ENCODE measurements around the gene PSD4.

The PSD4 gene

GRCh38 chr2:113208396-113208795, 34.6 kb downstream of the PSD4 start:
- TF ChIP-seq POU2F2 (IDR thresholded peaks at IDR 0.05; ENCODE audit: low read depth, low read length) (no peak), PAX5 (IDR thresholded peaks at IDR 0.05; ENCODE audit: insufficient read depth, low read length, severe bottlenecking) (no peak), TAF1 (IDR thresholded peaks at IDR 0.05; ENCODE audit: low read depth, low read length) (no peak), SPI1 (IDR thresholded peaks at IDR 0.05; ENCODE audit: low read depth, low read length) (no peak), POLR2AphosphoS5 (IDR thresholded peaks at IDR 0.05; ENCODE audit: low read depth, low read length) (no peak)
- no peak for FAIRE-seq
- no peak for DNase-seq (ENCODE audit: insufficient read length, low spot score)

- no peak for DNase-seq (ENCODE audit: insufficient read length, low spot score)
- FAIRE-seq: no peak
- no peak for TF ChIP-seq PAX5 (IDR thresholded peaks at IDR 0.05; ENCODE audit: insufficient read depth, low read length, severe bottlenecking)
- TF ChIP-seq POLR2A (IDR thresholded peaks at IDR 0.05; ENCODE audit: low read depth, low read length): no peak
- no peak for TF ChIP-seq POLR2AphosphoS5 (IDR thresholded peaks at IDR 0.05; ENCODE audit: low read depth, low read length)
- TF ChIP-seq TAF1 (IDR thresholded peaks at IDR 0.05; ENCODE audit: low read depth, low read length): no peak
- TF ChIP-seq POU2F2 (IDR thresholded peaks at IDR 0.05; ENCODE audit: low read depth, low read length): no peak
- TF ChIP-seq SPI1 (IDR thresholded peaks at IDR 0.05; ENCODE audit: low read depth, low read length): no peak
Measured at GRCh38 chr2:113209011-113209645, 35.4 kb downstream of the PSD4 start.

- TF ChIP-seq POLR2AphosphoS5 (IDR thresholded peaks at IDR 0.05; ENCODE audit: low read depth, low read length) (no peak), POLR2A (IDR thresholded peaks at IDR 0.05; ENCODE audit: low read depth, low read length) (no peak), PAX5 (IDR thresholded peaks at IDR 0.05; ENCODE audit: insufficient read depth, low read length, severe bottlenecking) (no peak), SPI1 (IDR thresholded peaks at IDR 0.05; ENCODE audit: low read depth, low read length) (no peak), POU2F2 (IDR thresholded peaks at IDR 0.05; ENCODE audit: low read depth, low read length) (no peak), TAF1 (IDR thresholded peaks at IDR 0.05; ENCODE audit: low read depth, low read length) (no peak)
- FAIRE-seq (no peak), DNase-seq (ENCODE audit: insufficient read length, low spot score) (no peak)
Measured at GRCh38 chr2:113209646-113210171, 35.9 kb downstream of the PSD4 start.

GRCh38 chr2:113211226-113212105, 37.7 kb downstream of the PSD4 start:
- no peak for TF ChIP-seq POLR2AphosphoS5 (IDR thresholded peaks at IDR 0.05; ENCODE audit: low read depth, low read length)
- no peak for FAIRE-seq
- DNase-seq (ENCODE audit: insufficient read length, low spot score): no peak

- no peak for DNase-seq (ENCODE audit: insufficient read length, low spot score)
- FAIRE-seq: no peak
- TF ChIP-seq SPI1 (IDR thresholded peaks at IDR 0.05; ENCODE audit: low read depth, low read length): no peak
- TF ChIP-seq POU2F2 (IDR thresholded peaks at IDR 0.05; ENCODE audit: low read depth, low read length): no peak
Measured at GRCh38 chr2:113212245-113213060, 38.7 kb downstream of the PSD4 start.

- no peak for TF ChIP-seq POU2F2 (IDR thresholded peaks at IDR 0.05; ENCODE audit: low read depth, low read length)
- TF ChIP-seq POLR2AphosphoS5 (IDR thresholded peaks at IDR 0.05; ENCODE audit: low read depth, low read length): no peak
- TF ChIP-seq SPI1 (IDR thresholded peaks at IDR 0.05; ENCODE audit: low read depth, low read length): no peak
- TF ChIP-seq POLR2A (IDR thresholded peaks at IDR 0.05; ENCODE audit: low read depth, low read length): no peak
- TF ChIP-seq TAF1 (IDR thresholded peaks at IDR 0.05; ENCODE audit: low read depth, low read length): no peak
- TF ChIP-seq PAX5 (IDR thresholded peaks at IDR 0.05; ENCODE audit: insufficient read depth, low read length, severe bottlenecking): no peak
- FAIRE-seq: no peak
- DNase-seq (ENCODE audit: insufficient read length, low spot score): no peak
Measured at GRCh38 chr2:113213061-113213930, 39.5 kb downstream of the PSD4 start.

- TF ChIP-seq PAX5 (IDR thresholded peaks at IDR 0.05; ENCODE audit: insufficient read depth, low read length, severe bottlenecking) (no peak), TAF1 (IDR thresholded peaks at IDR 0.05; ENCODE audit: low read depth, low read length) (no peak), POU2F2 (IDR thresholded peaks at IDR 0.05; ENCODE audit: low read depth, low read length) (no peak), POLR2A (IDR thresholded peaks at IDR 0.05; ENCODE audit: low read depth, low read length) (no peak), SPI1 (IDR thresholded peaks at IDR 0.05; ENCODE audit: low read depth, low read length) (no peak), POLR2AphosphoS5 (IDR thresholded peaks at IDR 0.05; ENCODE audit: low read depth, low read length) (no peak)
- DNase-seq (ENCODE audit: insufficient read length, low spot score): no peak
- FAIRE-seq: no peak
Measured at GRCh38 chr2:113214141-113214540, 40.4 kb downstream of the PSD4 start.

GRCh38 chr2:113215056-113215455, 41.3 kb downstream of the PSD4 start:
- DNase-seq (ENCODE audit: insufficient read length, low spot score): no peak
- FAIRE-seq: no peak

More at GRCh38 chr2:113215056-113215455, 41.3 kb downstream of the PSD4 start:
- TF ChIP-seq TAF1 (IDR thresholded peaks at IDR 0.05; ENCODE audit: low read depth, low read length): no peak
- no peak for TF ChIP-seq POU2F2 (IDR thresholded peaks at IDR 0.05; ENCODE audit: low read depth, low read length)
- TF ChIP-seq POLR2A (IDR thresholded peaks at IDR 0.05; ENCODE audit: low read depth, low read length): no peak
- no peak for TF ChIP-seq SPI1 (IDR thresholded peaks at IDR 0.05; ENCODE audit: low read depth, low read length)
- no peak for TF ChIP-seq POLR2AphosphoS5 (IDR thresholded peaks at IDR 0.05; ENCODE audit: low read depth, low read length)
- TF ChIP-seq PAX5 (IDR thresholded peaks at IDR 0.05; ENCODE audit: insufficient read depth, low read length, severe bottlenecking): no peak
